ENCODE results near the gene GAB3.
"Not testable (repeated sequence)": the region's sequence is repeated elsewhere in the genome, so short reads cannot be mapped to it uniquely, and the experiment has no call there.

Gene GAB3

GRCh38 chrX:154650221-154650510 is 100.7 kb downstream of the GAB3 start:
- Histone ChIP-seq H3K27ac (ENCODE audit: low read depth, low read length, poor library complexity, severe bottlenecking) (no peak overlapping the region), H3K9me3 (ENCODE audit: low read length) (no peaks in the 10 kb centered on the region), H3K4me3 (ENCODE audit: low read depth, low read length, poor library complexity, severe bottlenecking) (no peak overlapping the region), H4K20me1 (ENCODE audit: insufficient read depth, low read length) (no peaks in the 10 kb centered on the region), H3K4me1 (ENCODE audit: insufficient read depth, low read length, severe bottlenecking) (no peaks in the 10 kb centered on the region), H3K79me2 (ENCODE audit: insufficient read depth, low read length) (no peaks in the 10 kb centered on the region), H3F3A (ENCODE audit: insufficient read depth, low read length) (no peaks in the 10 kb centered on the region), H3K4me2 (ENCODE audit: low read length) (no peak overlapping the region), H3K36me3 (ENCODE audit: insufficient read depth, low read length) (no peaks in the 10 kb centered on the region), H3K9me2 (ENCODE audit: low read depth, low read length) (no peaks in the 10 kb centered on the region), H2AFZ (ENCODE audit: low read length) (no peak overlapping the region), H3K27me3 (ENCODE audit: insufficient read depth, low read length) (no peaks in the 10 kb centered on the region), H3K9ac (ENCODE audit: low read length) (no peak overlapping the region)
- no peak for TF ChIP-seq EZH2 (IDR thresholded peaks at IDR 0.05; ENCODE audit: borderline replicate concordance, low read length)
- TF ChIP-seq, protein P1, sequence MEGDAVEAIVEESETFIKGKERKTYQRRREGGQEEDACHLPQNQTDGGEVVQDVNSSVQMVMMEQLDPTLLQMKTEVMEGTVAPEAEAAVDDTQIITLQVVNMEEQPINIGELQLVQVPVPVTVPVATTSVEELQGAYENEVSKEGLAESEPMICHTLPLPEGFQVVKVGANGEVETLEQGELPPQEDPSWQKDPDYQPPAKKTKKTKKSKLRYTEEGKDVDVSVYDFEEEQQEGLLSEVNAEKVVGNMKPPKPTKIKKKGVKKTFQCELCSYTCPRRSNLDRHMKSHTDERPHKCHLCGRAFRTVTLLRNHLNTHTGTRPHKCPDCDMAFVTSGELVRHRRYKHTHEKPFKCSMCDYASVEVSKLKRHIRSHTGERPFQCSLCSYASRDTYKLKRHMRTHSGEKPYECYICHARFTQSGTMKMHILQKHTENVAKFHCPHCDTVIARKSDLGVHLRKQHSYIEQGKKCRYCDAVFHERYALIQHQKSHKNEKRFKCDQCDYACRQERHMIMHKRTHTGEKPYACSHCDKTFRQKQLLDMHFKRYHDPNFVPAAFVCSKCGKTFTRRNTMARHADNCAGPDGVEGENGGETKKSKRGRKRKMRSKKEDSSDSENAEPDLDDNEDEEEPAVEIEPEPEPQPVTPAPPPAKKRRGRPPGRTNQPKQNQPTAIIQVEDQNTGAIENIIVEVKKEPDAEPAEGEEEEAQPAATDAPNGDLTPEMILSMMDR (IDR thresholded peaks at IDR 0.05; ENCODE audit: low read length) = no peak

DNA sequence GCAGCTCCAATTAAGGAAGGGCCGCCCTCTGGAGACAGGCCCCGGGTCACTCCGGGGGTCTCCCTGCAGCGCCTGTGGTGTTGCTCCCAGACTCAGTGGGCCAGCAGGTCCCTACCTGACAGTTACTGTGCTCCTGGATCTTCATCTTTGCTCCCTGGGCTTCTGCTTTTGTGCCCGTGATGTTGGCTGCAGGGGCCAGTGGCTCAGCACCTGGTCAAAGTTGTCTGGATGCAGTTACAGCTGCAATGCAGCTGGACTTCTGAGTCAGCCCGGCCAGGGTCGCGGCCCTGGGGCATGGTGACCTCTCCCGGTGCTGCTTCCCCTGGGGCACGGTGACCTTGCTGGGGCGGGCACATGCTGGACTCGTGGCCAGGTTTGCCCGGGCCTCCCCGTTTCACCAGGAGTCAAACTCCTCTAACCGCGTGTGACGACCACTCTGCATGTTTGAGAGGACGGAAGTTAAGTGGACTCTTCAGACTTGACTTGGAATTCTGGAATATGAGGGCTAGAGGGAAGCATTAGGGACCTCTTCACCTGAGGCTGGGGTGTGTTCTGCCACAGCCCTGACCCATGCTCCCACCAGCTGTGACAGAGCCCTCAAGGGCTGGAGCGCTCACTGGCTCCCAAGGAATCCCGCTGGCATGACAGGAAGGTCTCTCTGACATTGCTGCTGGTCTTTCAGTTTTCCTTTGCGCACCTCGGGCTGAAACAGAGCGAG is 101.2 kb downstream of the GAB3 start:
- Histone ChIP-seq H3K9ac (ENCODE audit: low read length) (no peak overlapping the region), H3F3A (ENCODE audit: insufficient read depth, low read length) (no peaks in the 10 kb centered on the region), H3K9me2 (ENCODE audit: low read depth, low read length) (no peaks in the 10 kb centered on the region), H3K9me3 (ENCODE audit: low read length) (no peaks in the 10 kb centered on the region), H2AFZ (ENCODE audit: low read length) (no peak overlapping the region), H3K4me1 (ENCODE audit: insufficient read depth, low read length, severe bottlenecking) (no peaks in the 10 kb centered on the region), H3K27me3 (ENCODE audit: insufficient read depth, low read length) (no peaks in the 10 kb centered on the region), H3K79me2 (ENCODE audit: insufficient read depth, low read length) (no peaks in the 10 kb centered on the region), H3K27ac (ENCODE audit: low read depth, low read length, poor library complexity, severe bottlenecking) (no peak overlapping the region), H3K4me2 (ENCODE audit: low read length) (no peak overlapping the region), H3K36me3 (ENCODE audit: insufficient read depth, low read length) (no peaks in the 10 kb centered on the region), H3K4me3 (ENCODE audit: low read depth, low read length, poor library complexity, severe bottlenecking) (no peak overlapping the region), H4K20me1 (ENCODE audit: insufficient read depth, low read length) (no peaks in the 10 kb centered on the region)
- TF ChIP-seq, protein P1 (IDR thresholded peaks at IDR 0.05; ENCODE audit: low read length) = no peak
- no peak for TF ChIP-seq EZH2 (IDR thresholded peaks at IDR 0.05; ENCODE audit: borderline replicate concordance, low read length)

- Histone ChIP-seq H3K4me1 (ENCODE audit: insufficient read depth, low read length, severe bottlenecking) (no peaks in the 10 kb centered on the region), H3K27ac (ENCODE audit: low read depth, low read length, poor library complexity, severe bottlenecking) (no peak overlapping the region), H3K9ac (ENCODE audit: low read length) (no peak overlapping the region), H3K36me3 (ENCODE audit: insufficient read depth, low read length) (no peaks in the 10 kb centered on the region), H3K4me2 (ENCODE audit: low read length) (no peak overlapping the region), H3K79me2 (ENCODE audit: insufficient read depth, low read length) (no peaks in the 10 kb centered on the region), H4K20me1 (ENCODE audit: insufficient read depth, low read length) (no peaks in the 10 kb centered on the region), H2AFZ (ENCODE audit: low read length) (no peak overlapping the region), H3F3A (ENCODE audit: insufficient read depth, low read length) (no peaks in the 10 kb centered on the region), H3K9me2 (ENCODE audit: low read depth, low read length) (no peaks in the 10 kb centered on the region), H3K4me3 (ENCODE audit: low read depth, low read length, poor library complexity, severe bottlenecking) (no peak overlapping the region), H3K27me3 (ENCODE audit: insufficient read depth, low read length) (no peaks in the 10 kb centered on the region), H3K9me3 (ENCODE audit: low read length) (no peaks in the 10 kb centered on the region)
- TF ChIP-seq EZH2 (IDR thresholded peaks at IDR 0.05; ENCODE audit: borderline replicate concordance, low read length) = no peak
- TF ChIP-seq, protein P1 (IDR thresholded peaks at IDR 0.05; ENCODE audit: low read length) = no peak
Measured at GRCh38 chrX:154648931-154649330, 101.9 kb downstream of the GAB3 start.

DNA sequence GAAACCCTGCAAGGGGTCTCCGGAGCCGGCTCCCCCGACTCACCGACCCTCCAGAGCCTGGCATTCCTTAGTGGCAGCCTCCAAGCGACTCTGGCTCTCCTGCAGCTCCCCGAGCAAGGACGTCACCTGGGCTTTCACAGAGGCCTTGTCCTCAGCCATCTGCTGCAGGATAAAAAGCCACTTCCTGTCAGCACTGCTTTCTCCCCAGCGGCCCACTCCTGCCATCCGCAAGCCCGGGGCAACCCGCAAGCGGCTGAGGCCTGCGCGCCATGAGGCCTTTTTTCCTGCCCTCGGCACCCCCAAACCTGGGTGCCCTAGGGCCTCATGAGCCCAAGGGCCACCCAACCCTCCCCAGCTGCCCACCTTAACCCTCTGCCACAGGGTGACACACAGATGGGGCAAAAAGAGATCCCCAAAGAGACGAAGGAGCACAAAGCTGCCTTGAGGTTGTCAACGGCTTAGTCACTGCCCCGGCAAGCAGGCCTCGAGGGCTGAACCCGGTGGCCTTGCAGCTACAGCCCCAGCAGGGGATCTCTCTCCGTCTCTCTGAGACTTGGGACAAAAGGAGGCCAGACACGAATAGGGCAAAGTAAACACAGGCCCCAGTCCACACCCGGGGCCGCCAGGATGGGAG is 105.0 kb downstream of the GAB3 start:
- not testable (repeated sequence) for H3K9me2 ChIP-seq (ENCODE audit: low read depth, low read length); H3K9ac ChIP-seq (ENCODE audit: low read length); H3K27ac ChIP-seq (ENCODE audit: low read depth, low read length, poor library complexity, severe bottlenecking); H2AFZ ChIP-seq (ENCODE audit: low read length); H3K4me2 ChIP-seq (ENCODE audit: low read length); H3K4me1 ChIP-seq (ENCODE audit: insufficient read depth, low read length, severe bottlenecking); H3F3A ChIP-seq (ENCODE audit: insufficient read depth, low read length); H3K27me3 ChIP-seq (ENCODE audit: insufficient read depth, low read length); H3K4me3 ChIP-seq (ENCODE audit: low read depth, low read length, poor library complexity, severe bottlenecking); H3K9me3 ChIP-seq (ENCODE audit: low read length); H4K20me1 ChIP-seq (ENCODE audit: insufficient read depth, low read length); H3K36me3 ChIP-seq (ENCODE audit: insufficient read depth, low read length); H3K79me2 ChIP-seq (ENCODE audit: insufficient read depth, low read length)

DNA sequence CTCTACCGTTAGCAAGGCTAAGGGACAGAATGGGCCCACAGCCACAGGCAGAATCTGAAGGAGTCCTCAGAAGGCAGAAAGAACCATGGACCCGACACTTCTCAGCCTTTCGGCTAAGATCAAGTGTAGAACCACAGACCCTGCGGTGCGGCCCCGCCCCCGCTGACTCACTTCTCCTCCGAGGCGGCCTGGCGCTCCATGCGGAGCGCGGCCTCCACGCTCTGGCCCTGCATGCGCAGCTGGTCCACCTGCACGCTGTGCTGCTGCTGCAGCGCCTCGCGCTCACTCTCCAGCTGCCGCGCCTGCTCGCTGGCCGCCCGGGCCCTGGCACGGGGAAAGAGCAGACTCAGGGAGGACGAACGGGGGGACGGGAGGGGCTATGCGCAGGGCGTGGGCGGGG is 107.2 kb downstream of the GAB3 start:
- not testable (repeated sequence) for H3K4me2 ChIP-seq (ENCODE audit: low read length); H4K20me1 ChIP-seq (ENCODE audit: insufficient read depth, low read length); H3F3A ChIP-seq (ENCODE audit: insufficient read depth, low read length); H3K36me3 ChIP-seq (ENCODE audit: insufficient read depth, low read length); H2AFZ ChIP-seq (ENCODE audit: low read length); H3K27me3 ChIP-seq (ENCODE audit: insufficient read depth, low read length); H3K9ac ChIP-seq (ENCODE audit: low read length); H3K27ac ChIP-seq (ENCODE audit: low read depth, low read length, poor library complexity, severe bottlenecking); H3K4me3 ChIP-seq (ENCODE audit: low read depth, low read length, poor library complexity, severe bottlenecking); H3K4me1 ChIP-seq (ENCODE audit: insufficient read depth, low read length, severe bottlenecking); H3K9me2 ChIP-seq (ENCODE audit: low read depth, low read length); H3K9me3 ChIP-seq (ENCODE audit: low read length); H3K79me2 ChIP-seq (ENCODE audit: insufficient read depth, low read length)
